GM12891 (cell line): ENCODE measurements around the gene C9orf85.
"Not testable (repeated sequence)": the region's sequence is repeated elsewhere in the genome, so short reads cannot be mapped to it uniquely, and the experiment has no call there.

Source experiments
- DNase-seq: peaks from one replicate; pipeline ENCODE4 v3.0.0; 2011; ENCODE audit warnings: low spot score; ENCODE audit not compliant: insufficient read length
- FAIRE-seq: peaks from 2 replicates; lab custom pipeline; 2011; peaks lifted over from hg19 to GRCh38; lab: Jason Lieb, UNC
- PAX5 ChIP-seq: IDR thresholded peaks from 2 replicates; pipeline ENCODE4 v1.6.1; 2011; ENCODE audit warnings: low read length, moderate library complexity, mild to moderate bottlenecking; ENCODE audit not compliant: insufficient read depth, severe bottlenecking
- POLR2A ChIP-seq: IDR thresholded peaks from 2 replicates; pipeline ENCODE4 v1.6.1; 2011; ENCODE audit warnings: low read depth, low read length, control low read depth
- POLR2AphosphoS5 ChIP-seq: IDR thresholded peaks from 2 replicates; pipeline ENCODE4 v1.6.1; 2011; ENCODE audit warnings: low read depth, low read length, control low read depth
- POU2F2 ChIP-seq: IDR thresholded peaks from 2 replicates; pipeline ENCODE4 v1.6.1; 2011; ENCODE audit warnings: low read depth, mild to moderate bottlenecking, control low read depth, low read length, moderate library complexity
- SPI1 ChIP-seq: IDR thresholded peaks from 2 replicates; pipeline ENCODE4 v1.6.1; 2011; ENCODE audit warnings: low read depth, low read length, control low read depth
- TAF1 ChIP-seq: IDR thresholded peaks from 2 replicates; pipeline ENCODE4 v1.6.1; 2011; ENCODE audit warnings: low read depth, low read length, control low read depth

The C9orf85 gene

DNA sequence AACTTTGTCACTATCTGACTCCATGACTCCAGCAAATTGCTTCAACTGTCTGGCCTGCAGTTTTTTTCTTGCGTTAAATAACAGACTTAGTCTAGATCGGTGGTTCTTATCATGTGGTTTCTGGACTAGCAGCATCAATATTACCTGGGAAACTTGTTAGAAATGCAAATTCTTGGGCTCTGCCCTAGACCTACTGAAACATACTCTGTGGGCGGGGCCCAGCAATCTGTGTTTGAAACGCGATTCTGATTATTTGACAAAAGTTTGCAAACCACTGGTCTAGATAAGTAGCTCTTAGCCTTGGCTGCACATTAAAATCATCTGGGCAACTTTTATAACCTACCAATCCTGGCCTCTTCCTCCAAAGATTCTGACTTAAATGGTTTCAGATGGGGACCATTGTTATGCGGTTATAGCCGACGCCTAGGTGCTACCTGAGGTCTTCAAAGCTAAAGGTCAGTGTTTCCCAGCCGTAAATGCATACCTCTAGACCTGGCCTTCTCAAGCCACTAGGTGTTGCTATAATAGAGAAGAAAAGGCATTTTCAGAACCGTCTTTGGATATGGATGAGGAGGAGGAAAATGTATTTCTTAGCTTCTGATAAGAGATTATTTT is 74.0 kb downstream of the C9orf85 start:
- DNase-seq: no peak
- no peak for FAIRE-seq
- no peak for TF ChIP-seq TAF1
- no peak for TF ChIP-seq POLR2AphosphoS5
- no peak for TF ChIP-seq POU2F2
- no peak for TF ChIP-seq POLR2A
- no peak for TF ChIP-seq PAX5
- no peak for TF ChIP-seq SPI1

DNA sequence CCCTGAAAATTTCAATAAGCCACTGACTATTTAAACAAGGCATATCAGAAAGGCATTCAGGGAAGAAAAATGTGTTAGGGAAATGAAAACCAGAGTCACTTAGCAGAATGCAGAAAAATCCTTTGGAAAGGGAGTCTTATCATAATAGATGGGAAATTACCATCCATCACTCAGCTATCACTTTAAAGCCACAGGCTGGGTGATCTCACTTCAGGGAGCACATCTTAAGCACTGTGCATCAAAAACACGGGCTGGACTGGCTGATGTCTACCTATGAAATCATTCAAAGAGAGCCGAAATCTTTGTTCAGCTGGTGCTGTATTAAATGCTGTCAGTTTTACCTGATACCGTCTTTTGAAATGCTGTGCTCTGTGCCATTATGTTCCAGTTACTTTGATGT is 75.5 kb downstream of the C9orf85 start:
- FAIRE-seq: no peak
- no peak for DNase-seq
- TF ChIP-seq POU2F2 (no peak), SPI1 (no peak), POLR2A (no peak), POLR2AphosphoS5 (no peak), PAX5 (no peak), TAF1 (no peak)

DNA sequence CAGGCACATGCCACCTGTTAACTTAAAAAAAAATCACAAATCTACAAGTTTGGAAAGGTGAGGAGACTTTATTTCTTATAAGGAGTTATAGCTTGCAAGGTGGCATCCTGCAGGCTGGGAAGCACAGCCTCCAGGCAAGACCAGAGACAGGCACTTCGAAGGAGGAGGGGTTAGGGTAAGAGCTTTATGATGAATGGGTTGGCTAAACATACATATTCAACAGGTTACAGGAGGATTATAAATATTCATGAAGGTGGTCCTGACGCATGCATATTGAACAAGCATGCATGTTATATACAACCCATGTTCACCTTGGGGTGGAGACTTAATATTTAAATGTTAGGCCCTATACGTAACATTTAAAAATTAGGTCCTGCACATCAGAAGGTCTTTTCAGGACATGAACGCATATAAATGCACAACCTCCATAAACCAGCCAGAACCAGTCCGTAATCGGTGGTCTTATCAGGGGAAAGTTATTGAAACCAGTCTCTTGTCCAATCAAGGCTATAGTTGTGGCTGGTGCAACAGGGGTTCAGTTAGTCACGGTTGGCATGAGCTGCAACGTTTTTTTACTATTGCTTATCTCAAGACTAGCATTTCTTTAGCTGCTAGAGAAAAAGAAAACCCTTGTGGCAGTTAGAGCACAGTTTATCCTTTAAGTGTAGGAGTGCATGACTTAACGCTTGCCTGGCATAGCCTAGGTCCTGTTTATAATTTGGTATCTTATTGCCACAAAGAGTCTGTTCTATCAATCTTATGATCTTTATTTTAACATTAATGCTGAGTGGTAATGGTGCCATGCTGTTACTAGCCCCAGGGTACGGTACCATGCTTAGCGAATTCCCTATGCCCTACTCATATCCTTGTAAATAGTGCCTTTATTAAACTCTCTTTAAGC is 76.3 kb downstream of the C9orf85 start:
- DNase-seq (no peak), FAIRE-seq (no peak)
- TF ChIP-seq POLR2A (no peak), POU2F2 (no peak), SPI1 (no peak), PAX5 (no peak), POLR2AphosphoS5 (no peak), TAF1 (no peak)

DNA sequence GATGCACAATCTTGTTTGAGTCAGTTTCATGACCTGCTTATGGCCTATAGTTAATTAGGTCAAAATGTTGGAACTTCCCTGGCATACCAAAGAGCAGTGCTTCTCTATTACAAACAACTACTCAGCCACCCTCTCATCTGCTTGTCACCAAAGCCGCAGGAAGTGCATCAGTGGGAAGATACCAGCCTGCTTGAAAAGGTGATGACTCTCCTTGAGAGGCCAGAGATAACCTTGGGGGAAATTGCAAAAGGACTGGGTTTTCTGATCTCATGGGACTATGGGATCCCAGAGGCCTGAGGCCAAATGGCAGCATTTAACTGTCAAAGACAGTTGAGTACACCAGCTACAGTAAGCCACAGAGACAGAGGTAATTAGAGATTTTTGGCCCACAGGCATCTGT is 79.0 kb downstream of the C9orf85 start:
- FAIRE-seq (no peak), DNase-seq (no peak)
- TF ChIP-seq POU2F2 (no peak), POLR2AphosphoS5 (no peak), SPI1 (no peak), PAX5 (no peak), POLR2A (no peak), TAF1 (no peak)

DNA sequence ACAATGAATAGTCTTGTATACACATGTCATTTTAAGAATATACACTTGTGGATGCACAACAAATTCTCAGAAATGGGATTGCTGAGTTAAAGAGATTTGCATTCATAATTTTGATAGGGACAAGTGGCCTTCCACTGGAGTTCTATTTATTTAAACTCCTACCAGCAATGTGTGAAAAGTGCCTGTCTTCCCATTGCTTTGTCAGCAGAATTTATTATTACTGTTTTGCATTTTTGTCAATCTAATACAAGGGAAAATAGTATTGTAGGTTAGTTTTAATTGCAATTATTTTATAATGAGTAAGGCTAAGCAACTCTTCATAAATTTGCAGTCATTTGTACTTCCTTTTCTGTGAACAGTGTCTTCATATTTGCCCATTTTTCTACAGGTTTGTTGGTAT is 94.0 kb downstream of the C9orf85 start:
- no peak for DNase-seq
- TF ChIP-seq TAF1 (no peak), POU2F2 (no peak), POLR2A (no peak), POLR2AphosphoS5 (no peak), PAX5 (no peak), SPI1 (no peak)
- FAIRE-seq: no peak

DNA sequence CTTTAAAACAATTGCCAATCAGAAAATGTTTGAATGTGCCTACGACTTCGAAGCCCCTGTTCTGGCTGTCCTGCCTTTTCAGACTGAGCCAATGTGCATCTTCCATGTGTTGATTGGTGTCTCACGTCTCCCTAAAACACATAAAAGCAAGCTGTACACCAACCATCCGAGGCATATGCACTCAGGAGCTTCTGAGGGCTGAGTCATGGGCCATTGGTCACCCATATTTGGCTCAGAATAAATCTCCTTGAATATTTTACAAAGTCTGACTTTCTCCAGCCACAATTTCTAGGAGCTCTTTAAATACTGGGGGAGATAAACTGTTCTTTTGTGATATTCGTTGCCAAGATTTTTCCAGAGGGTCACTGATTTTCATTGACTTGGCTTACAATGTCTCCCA is 95.1 kb downstream of the C9orf85 start:
- TF ChIP-seq POLR2A (no peak), POLR2AphosphoS5 (no peak), TAF1 (no peak), SPI1 (no peak), PAX5 (no peak), POU2F2 (no peak)
- no peak for FAIRE-seq
- DNase-seq: no peak

DNA sequence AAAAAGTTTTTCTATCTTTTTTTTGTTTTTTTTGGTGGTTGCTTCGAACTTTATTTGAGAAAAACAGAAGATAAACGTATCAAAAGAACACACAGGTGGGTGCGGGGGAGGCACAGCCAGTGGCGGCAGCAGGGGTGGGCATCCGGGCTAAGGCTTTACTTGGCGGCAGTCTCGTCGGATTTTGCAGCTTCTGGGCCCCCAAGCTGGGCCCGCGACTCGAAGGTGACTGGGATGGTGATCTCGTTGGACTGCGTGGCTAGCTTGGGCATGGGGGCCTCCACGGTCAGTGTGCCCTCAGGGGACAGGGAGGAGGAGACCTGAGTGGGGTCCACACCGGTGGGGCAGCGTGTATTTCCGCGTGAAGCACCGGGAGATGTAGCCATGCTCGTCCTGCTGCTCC is 96.3 kb downstream of the C9orf85 start:
- DNase-seq, FAIRE-seq: not testable (repeated sequence)

DNA sequence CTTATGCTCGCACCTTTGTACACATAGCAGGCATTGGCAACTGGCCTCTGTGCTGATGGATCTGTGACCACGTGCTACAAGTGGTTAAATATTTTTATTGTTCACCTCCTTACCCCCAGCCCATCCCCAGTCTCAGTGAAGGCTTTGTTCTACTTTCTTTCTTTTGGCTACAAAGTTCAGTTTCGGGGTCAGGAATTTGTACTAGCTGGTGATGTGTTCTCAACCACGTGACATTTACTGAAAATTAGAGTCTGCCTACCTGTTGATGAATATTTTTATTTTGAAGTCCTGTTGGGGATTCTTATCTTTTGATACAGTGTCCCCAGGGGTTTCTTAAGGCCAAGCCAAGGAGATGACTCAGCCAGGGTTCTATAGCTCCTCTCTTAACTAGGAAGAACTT is 101.2 kb downstream of the C9orf85 start:
- no peak for FAIRE-seq
- no peak for TF ChIP-seq POU2F2
- no peak for TF ChIP-seq POLR2AphosphoS5
- no peak for TF ChIP-seq TAF1
- no peak for TF ChIP-seq PAX5
- no peak for TF ChIP-seq SPI1
- TF ChIP-seq POLR2A: no peak
- no peak for DNase-seq

DNA sequence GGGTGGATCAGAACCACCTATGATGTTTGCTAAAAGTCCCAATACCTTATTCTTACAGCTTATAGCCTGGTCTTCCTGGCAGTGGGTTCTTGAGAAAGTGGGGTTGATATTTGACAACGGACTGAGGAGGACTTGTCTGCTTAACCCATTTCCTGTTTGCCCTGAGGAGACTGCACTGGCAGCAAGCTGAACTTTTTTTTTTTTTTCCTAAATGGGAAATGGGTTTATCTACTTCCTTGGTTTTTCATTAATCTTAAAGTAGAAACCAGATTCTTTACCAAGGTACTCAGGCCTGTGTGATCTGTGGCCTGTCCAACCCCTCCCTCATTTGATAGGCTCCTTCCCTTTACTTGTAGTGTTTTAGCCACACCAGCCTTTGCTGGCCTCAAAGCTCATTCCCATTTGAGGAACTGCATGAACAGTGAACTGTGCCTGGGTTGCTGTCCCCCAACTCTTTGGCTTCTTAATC is 101.9 kb downstream of the C9orf85 start:
- TF ChIP-seq SPI1 (no peak), TAF1 (no peak), PAX5 (no peak), POLR2AphosphoS5 (no peak)
- no peak for DNase-seq
- FAIRE-seq: no peak
